GM23338 (cell line): ENCODE data around the gene KLF7. TPM values are rescaled to one million over a fixed set of nuclear protein-coding genes. Genes with fewer than 3 reads are reported as not detected.
A peak's percentile ranks its signal among the peaks of the same experiment; 100 is the strongest.

Experiments
- ATAC-seq: fragments of 200-7000 bp; cut with Tn5 transposase; 3 replicates; pipeline ENCODE4 v1.9.1; 2020
- DNase-seq: peaks from one replicate; pipeline ENCODE4 v3.0.0-alpha.2; 2015; ENCODE audit warnings: low spot score
- H2AFZ ChIP-seq: fragments of 200-600 bp; sonication (generic); 2 replicates; pipeline ENCODE4 v1.8.0; 2016; ENCODE audit warnings: antibody characterized with exemption, mild to moderate bottlenecking, moderate library complexity
- H3F3A ChIP-seq: fragments of 200-600 bp; sonication (generic); replicated peaks from 2 replicates; pipeline ENCODE4 v1.8.0; 2017; ENCODE audit warnings: antibody characterized with exemption, mixed run types, low read depth
- H3K27ac ChIP-seq: fragments of 200-600 bp; sonication (generic); 2 replicates; pipeline ENCODE4 v1.6.1; 2016; ENCODE audit warnings: low read depth
- H3K27me3 ChIP-seq: fragments of 200-600 bp; sonication (generic); 2 replicates; pipeline ENCODE4 v1.8.0; 2016; ENCODE audit warnings: mild to moderate bottlenecking, mixed run types, moderate library complexity; ENCODE audit not compliant: insufficient read depth
- H3K36me3 ChIP-seq: fragments of 200-600 bp; sonication (generic); 2 replicates; pipeline ENCODE4 v1.8.0; 2016; ENCODE audit warnings: mild to moderate bottlenecking; ENCODE audit not compliant: insufficient read depth
- H3K4me1 ChIP-seq: fragments of 200-600 bp; sonication (generic); 2 replicates; pipeline ENCODE4 v1.8.0; 2016; ENCODE audit warnings: mild to moderate bottlenecking, moderate library complexity; ENCODE audit not compliant: insufficient read depth
- H3K4me2 ChIP-seq: fragments of 200-600 bp; sonication (generic); 2 replicates; pipeline ENCODE4 v1.7.1; 2017; ENCODE audit warnings: mixed run types
- H3K4me3 ChIP-seq: fragments of 200-600 bp; sonication (generic); 2 replicates; pipeline ENCODE4 v1.6.1; 2016; ENCODE audit warnings: mixed run types
- H3K79me2 ChIP-seq: fragments of 200-600 bp; sonication (generic); replicated peaks from 2 replicates; pipeline ENCODE4 v1.8.0; 2017; ENCODE audit warnings: mild to moderate bottlenecking; ENCODE audit not compliant: insufficient read depth
- H3K9me2 ChIP-seq: fragments of 200-600 bp; sonication (generic); 2 replicates; pipeline ENCODE4 v1.8.0; 2017; ENCODE audit not compliant: insufficient read depth
- H4K20me1 ChIP-seq: fragments of 200-600 bp; sonication (generic); replicated peaks from 2 replicates; pipeline ENCODE4 v1.8.0; 2017; ENCODE audit warnings: mild to moderate bottlenecking; ENCODE audit not compliant: insufficient read depth
- H3K27ac Mint-ChIP-seq: 2 replicates; pipeline ENCODE4 v1.8.0; 2020; ENCODE audit warnings: inconsistent platforms, mild to moderate bottlenecking, moderate library complexity, mixed read lengths
- H3K27me3 Mint-ChIP-seq: 3 replicates; pipeline ENCODE4 v1.8.0; 2022; ENCODE audit warnings: low read depth, mild to moderate bottlenecking, moderate library complexity, mixed read lengths, inconsistent platforms; ENCODE audit not compliant: insufficient read depth, poor library complexity
- H3K36me3 Mint-ChIP-seq: 3 replicates; pipeline ENCODE4 v1.8.0; 2021; ENCODE audit warnings: low read depth, mild to moderate bottlenecking, inconsistent platforms, moderate library complexity, mixed read lengths
- H3K4me1 Mint-ChIP-seq: 3 replicates; pipeline ENCODE4 v1.8.0; 2020; ENCODE audit warnings: mild to moderate bottlenecking, inconsistent platforms, mixed read lengths
- H3K4me3 Mint-ChIP-seq: 3 replicates; pipeline ENCODE4 v1.8.0; 2021; ENCODE audit warnings: moderate library complexity, mild to moderate bottlenecking, inconsistent platforms, mixed read lengths
- H3K9me3 Mint-ChIP-seq: 3 replicates; pipeline ENCODE4 v1.8.0; 2020; ENCODE audit warnings: moderate library complexity, mild to moderate bottlenecking, inconsistent platforms, mixed read lengths
- CREB1 ChIP-seq: fragments of 250-450 bp; sonication (Bioruptor Pico); IDR thresholded peaks from 2 replicates; pipeline ENCODE4 v1.5.0; 2020; ENCODE audit warnings: low read depth, mild to moderate bottlenecking, moderate library complexity
- CTCF ChIP-seq, 2 experiments: fragments of 200-600 bp in 1 of 2; sonication (generic) in 1 of 2; conservative IDR thresholded peaks; 2 replicates each; pipeline versions ENCODE4 v1.5.1 to v1.6.1; 2016 to 2017; ENCODE audit warnings: antibody characterized with exemption in 2 of 2, low read depth in 2 of 2, mild to moderate bottlenecking in 2 of 2, moderate library complexity in 1 of 2
- ETS1 ChIP-seq: IDR thresholded peaks from 2 replicates; pipeline ENCODE4 v1.6.1; 2016; ENCODE audit warnings: antibody characterized with exemption
- EZH2 ChIP-seq: fragments of 200-600 bp; sonication (generic); IDR thresholded peaks from one replicate; pipeline ENCODE4 v1.8.0; 2017; ENCODE audit warnings: antibody characterized with exemption, mild to moderate bottlenecking, low read depth; ENCODE audit not compliant: unreplicated experiment
- EZH2phosphoT487 ChIP-seq: fragments of 200-600 bp; sonication (generic); IDR thresholded peaks from one replicate; pipeline ENCODE4 v1.8.1; 2018; ENCODE audit warnings: antibody characterized with exemption; ENCODE audit not compliant: unreplicated experiment
- JUNB ChIP-seq: IDR thresholded peaks from one replicate; pipeline ENCODE4 v1.6.1; 2016; ENCODE audit warnings: antibody characterized with exemption; ENCODE audit not compliant: unreplicated experiment
- NANOG ChIP-seq: IDR thresholded peaks from 2 replicates; pipeline ENCODE4 v1.6.1; 2016; ENCODE audit warnings: antibody characterized with exemption, borderline replicate concordance
- POLR2AphosphoS5 ChIP-seq: IDR thresholded peaks from 2 replicates; pipeline ENCODE4 v1.6.1; 2016; ENCODE audit warnings: antibody characterized with exemption, low read depth
- REST ChIP-seq: IDR thresholded peaks from one replicate; pipeline ENCODE4 v1.6.1; 2018; ENCODE audit warnings: antibody characterized with exemption; ENCODE audit not compliant: unreplicated experiment
- STAT1 ChIP-seq: IDR thresholded peaks from one replicate; pipeline ENCODE4 v1.6.1; 2016; ENCODE audit warnings: antibody characterized with exemption; ENCODE audit not compliant: unreplicated experiment
- ZNF114 ChIP-seq: fragments of 250-450 bp; sonication (Bioruptor Pico); IDR thresholded peaks from 2 replicates; pipeline ENCODE4 v1.5.0; 2020; ENCODE audit warnings: mild to moderate bottlenecking, moderate library complexity
- ZNF331 ChIP-seq: fragments of 250-450 bp; sonication (Bioruptor Pico); IDR thresholded peaks from 2 replicates; pipeline ENCODE4 v1.5.0; 2020; ENCODE audit warnings: low read depth, mild to moderate bottlenecking, moderate library complexity
- ZNF462 ChIP-seq: fragments of 250-450 bp; sonication (Bioruptor Pico); IDR thresholded peaks from 2 replicates; pipeline ENCODE4 v1.5.0; 2020; ENCODE audit warnings: mild to moderate bottlenecking, moderate library complexity
- polyA plus RNA-seq: library from polyadenylated mRNA; unstranded; fragments of >200 nt; fragmentation: Nextera tagmentation; extraction: Ambion mirVana; gene quantifications from 2 replicates; pipeline ENCODE4 v1.2.1, GENCODE V29; 2016
- total RNA-seq: library from RNA; depleted of rRNA; stranded (reverse); fragments of >200 nt; shearing (Covaris generic); gene quantifications from 2 replicates; pipeline ENCODE4 v1.2.3, GENCODE V29; 2014

KLF7 gene
- total and polyA plus RNA-seq, 2 experiments from 2014 or later: 5.7 to 15.4 TPM

GRCh38 chr2:207041279-207041678 is 124.5 kb downstream of the KLF7 start:
- H2AFZ ChIP-seq: peak overlapping the region; percentile 84; the same call in 1 of the 2 replicates
- no peak overlapping the region; the same call in 1 of the 2 replicates for H3K4me2 ChIP-seq
- no peaks in the 10 kb centered on the region for H4K20me1 ChIP-seq
- 0 out of 2 replicates have a peak, but pooled peaks cover 10% of the 10 kb centered on the region for H3F3A ChIP-seq
- H3K36me3 Mint-ChIP-seq: no peaks in the 10 kb centered on the region
- H3K27me3 Mint-ChIP-seq: no peaks in the 10 kb centered on the region
- no peak overlapping the region for H3K27ac ChIP-seq
- H3K4me3 ChIP-seq: no peak overlapping the region
- H3K4me1 Mint-ChIP-seq: peaks cover 31% of the 10 kb centered on the region
- ATAC-seq: peak; percentile 71
- H3K4me3 Mint-ChIP-seq: no peak overlapping the region
- peaks cover 20% of the 10 kb centered on the region for H3K4me1 ChIP-seq
- no peaks in the 10 kb centered on the region for H3K79me2 ChIP-seq
- peak; percentile 53 for DNase-seq
- H3K36me3 ChIP-seq: no peaks in the 10 kb centered on the region
- H3K27me3 ChIP-seq: no peaks in the 10 kb centered on the region
- 0 out of 2 replicates have a peak overlapping the region, but pooled peaks have one; percentile 38 for H3K27ac Mint-ChIP-seq
- TF ChIP-seq ZNF114 (CRISPR knock-in tag): no peak
- TF ChIP-seq NANOG: no peak
- TF ChIP-seq EZH2phosphoT487: no peak
- no peak for TF ChIP-seq REST
- TF ChIP-seq ZNF462 (CRISPR knock-in tag): no peak
- TF ChIP-seq CREB1 (CRISPR knock-in tag): no peak
- TF ChIP-seq ZNF331 (CRISPR knock-in tag): no peak
- no peak for TF ChIP-seq ETS1
- TF ChIP-seq JUNB: no peak
- TF ChIP-seq POLR2AphosphoS5: no peak
- no peak for TF ChIP-seq EZH2
- TF ChIP-seq CTCF (conservative IDR thresholded peaks at IDR 0.05; ENCODE audit: low read depth in 2 of 2): no peak
- no peak for TF ChIP-seq STAT1
- peaks cover 9% of the 10 kb centered on the region for H3K9me2 ChIP-seq
- H3K9me3 Mint-ChIP-seq: no peaks in the 10 kb centered on the region
